Fibroblast of villous mesenchyme (primary cell): ENCODE results near the gene PHF13. TPM values are rescaled to one million over a fixed set of nuclear protein-coding genes. Genes with fewer than 3 reads are reported as not detected.

Source experiments
- DNase-seq: peaks from one replicate; pipeline ENCODE4 v3.0.0-alpha.2; 2010; ENCODE audit warnings: low read depth
- H3K4me3 ChIP-seq: 2 replicates; pipeline ENCODE4 v1.5.1; 2011; ENCODE audit warnings: low read depth, mild to moderate bottlenecking, low read length
- CTCF ChIP-seq: IDR thresholded peaks from 2 replicates; pipeline ENCODE4 v1.5.1; 2012; ENCODE audit warnings: low read depth, mild to moderate bottlenecking, low read length; ENCODE audit not compliant: insufficient read depth
- total RNA-seq: library from RNA; depleted of rRNA; stranded (reverse); fragments of >200 nt; gene quantifications from 2 replicates; pipeline ENCODE4 v1.2.3, GENCODE V29; 2012

Gene PHF13
- total RNA-seq, 1 donor: 16.8 TPM

- no peak overlapping the region for H3K4me3 ChIP-seq
- no peak for DNase-seq
- no peak for TF ChIP-seq CTCF
Measured at GRCh38 chr1:6592441-6592840, 21.1 kb upstream of the PHF13 start.

GRCh38 chr1:6592865-6593593 lies 20.5 kb upstream of the PHF13 start:
- TF ChIP-seq CTCF: no peak
- no peak for DNase-seq
- H3K4me3 ChIP-seq: no peak overlapping the region

- DNase-seq: no peak
- no peak overlapping the region for H3K4me3 ChIP-seq
- no peak for TF ChIP-seq CTCF
Measured at GRCh38 chr1:6593810-6594209, 19.7 kb upstream of the PHF13 start.

GRCh38 chr1:6594977-6595740 lies 18.4 kb upstream of the PHF13 start:
- no peak for DNase-seq
- no peak overlapping the region for H3K4me3 ChIP-seq
- TF ChIP-seq CTCF: no peak

- no peak for TF ChIP-seq CTCF
- H3K4me3 ChIP-seq: no peak overlapping the region
- DNase-seq: no peak
Measured at GRCh38 chr1:6596351-6596750, 17.2 kb upstream of the PHF13 start.

GRCh38 chr1:6596886-6597776 lies 16.4 kb upstream of the PHF13 start:
- H3K4me3 ChIP-seq: no peak overlapping the region
- TF ChIP-seq CTCF: no peak
- no peak for DNase-seq
